Measurements from ENCODE around the gene MAP3K2. TPM values are rescaled to one million over a fixed set of nuclear protein-coding genes. Genes with fewer than 3 reads are reported as not detected.
A peak's percentile ranks its signal among the peaks of the same experiment; 100 is the strongest.
"Not testable (repeated sequence)": the region's sequence is repeated elsewhere in the genome, so short reads cannot be mapped to it uniquely, and the experiment has no call there.

Gene MAP3K2
- total RNA-seq, 4 donors from 2014 or later, result 38.8 to 70.2 (median 52.0) TPM

DNA sequence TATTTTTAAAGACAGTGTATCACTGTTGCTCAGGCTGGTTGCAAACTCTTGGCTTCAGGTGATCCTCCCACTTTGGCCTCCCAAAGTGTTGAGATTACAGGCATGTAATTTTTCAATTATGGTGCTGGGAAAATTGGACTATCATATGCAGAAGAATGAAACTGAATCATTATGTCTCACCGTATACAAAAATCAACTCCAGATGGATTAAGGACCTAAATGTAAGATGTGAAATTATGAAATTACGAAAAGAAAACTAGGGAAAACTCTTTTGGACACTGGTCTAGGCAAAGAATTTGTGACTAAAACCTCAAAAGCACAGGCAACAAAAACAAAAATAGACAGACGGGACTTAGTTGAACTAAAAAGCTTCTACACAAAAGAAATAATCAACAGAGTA, 31.2 kb downstream of the MAP3K2 start:
- TF ChIP-seq CTCF (IDR thresholded peaks at IDR 0.05) (no peak), POLR2A (IDR thresholded peaks at IDR 0.05) (no peak)
- no peaks in the 10 kb centered on the region for H3K27me3 ChIP-seq
- no peaks in the 10 kb centered on the region for H3K9me3 ChIP-seq
- DNase-seq, result no peak
- H3K4me3 ChIP-seq, result no peak overlapping the region
- H3K27ac ChIP-seq, result no peak overlapping the region
- no peaks in the 10 kb centered on the region for H3K4me1 ChIP-seq
- H3K36me3 ChIP-seq, result no peaks in the 10 kb centered on the region

GRCh38 chr2:127355407-127356008, 32.3 kb downstream of the MAP3K2 start:
- Histone ChIP-seq H3K27ac (no peak overlapping the region), H3K4me1 (no peaks in the 10 kb centered on the region), H3K27me3 (no peaks in the 10 kb centered on the region), H3K9me3 (no peaks in the 10 kb centered on the region), H3K4me3 (no peak overlapping the region), H3K36me3 (no peaks in the 10 kb centered on the region)
- no peak for TF ChIP-seq POLR2A (IDR thresholded peaks at IDR 0.05)
- peak; percentile 41 to 79 (median 71) for TF ChIP-seq CTCF (IDR thresholded peaks at IDR 0.05)
- DNase-seq, result peak in 1 of 3 donors; percentile 63

DNA sequence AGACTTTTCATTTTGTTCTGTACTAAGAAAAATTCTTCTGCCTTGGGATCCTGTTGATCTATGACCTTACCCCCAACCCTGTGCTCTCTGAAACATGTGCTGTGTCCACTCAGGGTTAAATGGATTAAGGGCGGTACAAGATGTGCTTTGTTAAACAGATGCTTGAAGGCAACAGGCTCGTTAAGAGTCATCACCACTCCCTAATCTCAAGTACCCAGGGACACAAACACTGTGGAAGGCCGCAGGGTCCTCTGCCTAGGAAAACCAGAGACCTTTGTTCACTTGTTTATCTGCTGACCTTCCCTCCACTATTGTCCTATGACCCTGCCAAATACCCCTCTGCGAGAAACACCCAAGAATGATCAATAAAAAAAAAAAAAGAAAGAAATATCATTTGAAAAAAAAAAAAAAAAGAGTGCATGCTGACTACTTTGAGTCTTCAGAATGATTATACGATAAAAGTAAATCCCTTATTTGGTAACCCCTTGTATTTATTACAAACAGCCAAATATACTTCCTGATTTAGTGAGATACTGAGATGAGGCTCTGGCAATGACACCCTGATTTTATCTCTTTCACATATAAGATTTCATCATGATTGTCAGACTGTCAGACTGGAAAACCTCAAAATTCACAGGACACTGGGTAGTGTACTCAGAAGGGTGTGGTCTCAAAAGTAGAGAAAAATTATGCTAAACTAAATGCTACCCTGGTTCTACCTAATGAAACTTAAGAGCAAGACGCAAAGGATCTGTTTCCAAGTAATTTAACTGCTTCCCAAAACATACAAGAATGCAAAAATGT, 33.7 kb downstream of the MAP3K2 start:
- H3K27me3 ChIP-seq, H3K9me3 ChIP-seq, H3K4me1 ChIP-seq, H3K36me3 ChIP-seq, DNase-seq, H3K4me3 ChIP-seq, H3K27ac ChIP-seq: not testable (repeated sequence)

DNA sequence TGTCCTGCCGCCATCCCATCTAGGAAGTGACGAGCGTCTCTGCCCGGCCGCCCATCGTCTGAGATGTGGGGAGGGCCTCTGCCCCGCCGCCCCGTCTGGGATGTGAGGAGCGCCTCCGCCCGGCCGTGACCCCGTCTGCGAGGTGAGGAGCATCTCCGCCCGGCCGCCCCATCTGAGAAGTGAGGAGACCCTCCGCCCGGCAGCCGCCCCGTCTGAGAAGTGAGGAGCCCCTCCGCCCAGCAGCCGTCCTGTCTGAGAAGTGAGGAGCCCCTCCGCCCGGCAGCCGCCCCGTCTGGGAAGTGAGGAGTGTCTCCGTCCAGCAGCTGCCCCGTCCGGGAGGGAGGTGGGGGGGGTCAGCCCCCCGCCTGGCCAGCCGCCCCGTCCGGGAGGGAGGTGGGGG, 34.6 kb downstream of the MAP3K2 start:
- H3K4me3 ChIP-seq, DNase-seq, H3K27ac ChIP-seq, H3K9me3 ChIP-seq, H3K27me3 ChIP-seq, H3K36me3 ChIP-seq, H3K4me1 ChIP-seq: not testable (repeated sequence)

DNA sequence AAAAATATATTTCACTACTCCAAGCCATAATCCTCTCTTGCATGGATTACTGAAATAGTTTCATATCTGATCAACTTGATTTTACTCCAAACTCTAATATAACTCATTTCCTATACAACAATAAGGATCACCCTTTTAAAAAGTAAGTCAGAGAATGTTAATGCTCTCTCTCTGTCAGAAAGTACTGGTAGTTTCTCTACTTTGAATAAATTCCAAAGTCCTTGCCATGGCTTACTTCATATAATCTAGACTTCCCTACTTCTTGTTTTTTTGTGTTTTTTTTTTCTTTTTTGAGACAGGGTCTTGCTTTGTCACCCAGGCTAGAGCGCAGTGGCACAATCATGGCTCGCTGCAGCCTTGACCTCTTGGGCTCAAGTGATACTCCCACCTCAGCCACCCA, 36.2 kb downstream of the MAP3K2 start:
- TF ChIP-seq POLR2A (IDR thresholded peaks at IDR 0.05) (no peak), CTCF (IDR thresholded peaks at IDR 0.05) (no peak)
- Histone ChIP-seq H3K27me3 (no peaks in the 10 kb centered on the region), H3K4me3 (no peak overlapping the region)

GRCh38 chr2:127348426-127349000, 39.3 kb downstream of the MAP3K2 start:
- Histone ChIP-seq H3K4me1 (peaks cover 0 to 8% (median 0%) of the 10 kb centered on the region in 4 donors), H3K27ac (no peak overlapping the region), H3K36me3 (no peaks in the 10 kb centered on the region), H3K27me3 (no peaks in the 10 kb centered on the region), H3K4me3 (no peak overlapping the region), H3K9me3 (no peaks in the 10 kb centered on the region)
- DNase-seq, result no peak
- TF ChIP-seq CTCF (IDR thresholded peaks at IDR 0.05) (no peak), POLR2A (IDR thresholded peaks at IDR 0.05) (no peak)

More for the DNA sequence above, 36.2 kb downstream of the MAP3K2 start:
- H3K9me3 ChIP-seq, result no peaks in the 10 kb centered on the region
- peaks cover 0 to 8% (median 0%) of the 10 kb centered on the region in 4 donors for H3K4me1 ChIP-seq
- H3K27ac ChIP-seq, result no peak overlapping the region
- H3K36me3 ChIP-seq, result no peaks in the 10 kb centered on the region
- DNase-seq, result no peak
